NCI-H2227 (cell line): ENCODE data around the gene HEBP2.
A peak's percentile ranks its signal among the peaks of the same experiment; 100 is the strongest.
"Not testable (repeated sequence)": the region's sequence is repeated elsewhere in the genome, so short reads cannot be mapped to it uniquely, and the experiment has no call there.

Source experiments
- DNase-seq: peaks from one replicate; lab custom pipeline; 2025; ENCODE audit not compliant: unreplicated experiment; lab: John Stamatoyannopoulos, UW

Gene HEBP2, protein sequence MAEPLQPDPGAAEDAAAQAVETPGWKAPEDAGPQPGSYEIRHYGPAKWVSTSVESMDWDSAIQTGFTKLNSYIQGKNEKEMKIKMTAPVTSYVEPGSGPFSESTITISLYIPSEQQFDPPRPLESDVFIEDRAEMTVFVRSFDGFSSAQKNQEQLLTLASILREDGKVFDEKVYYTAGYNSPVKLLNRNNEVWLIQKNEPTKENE

DNA sequence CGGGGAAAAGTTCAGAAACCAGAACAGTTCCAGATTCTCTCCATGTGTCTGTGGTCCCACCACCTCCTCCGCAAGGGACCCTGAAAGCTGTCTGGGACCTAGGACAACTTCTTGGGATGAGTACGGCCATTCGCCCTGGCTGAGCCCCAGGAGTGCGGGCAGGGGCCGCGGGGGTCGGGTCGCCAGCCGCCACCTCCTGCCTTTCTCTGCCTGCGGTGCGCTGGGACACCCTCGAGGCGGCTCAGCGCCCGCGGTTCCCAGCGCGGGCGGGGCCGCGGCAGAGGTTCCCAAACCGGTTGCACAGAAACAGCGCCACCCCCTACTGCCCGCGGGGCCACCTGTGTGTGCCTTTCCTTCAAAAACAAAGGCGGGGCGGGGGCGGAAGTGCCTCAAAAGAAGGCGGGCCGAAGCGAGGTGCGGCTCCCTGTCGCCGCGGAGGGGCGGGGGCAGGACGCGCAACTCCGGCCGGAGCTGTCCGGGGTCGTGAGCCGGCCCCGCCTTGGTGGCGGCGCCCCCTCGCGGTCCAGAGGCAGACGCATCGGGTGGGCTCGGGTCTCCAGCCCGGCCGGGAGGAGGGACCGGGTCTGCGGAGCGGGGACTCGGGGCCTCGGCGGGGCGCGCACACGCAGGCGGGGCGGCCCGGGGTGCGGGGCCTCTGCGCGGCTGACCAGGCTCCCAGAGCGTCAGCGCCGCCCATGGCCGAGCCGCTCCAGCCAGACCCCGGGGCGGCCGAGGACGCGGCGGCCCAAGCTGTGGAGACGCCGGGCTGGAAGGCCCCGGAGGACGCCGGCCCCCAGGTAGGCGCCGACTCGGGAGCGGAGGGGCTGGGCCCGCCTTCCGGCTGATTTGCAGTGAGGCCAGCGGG lies at the start of gene HEBP2:
Gene HEBP2 (plus strand): TSS at position 423 of the 865 bp plus-strand sequence. CDS start 273 bp downstream, at position 696.
- peak; percentile 44 for DNase-seq

DNA sequence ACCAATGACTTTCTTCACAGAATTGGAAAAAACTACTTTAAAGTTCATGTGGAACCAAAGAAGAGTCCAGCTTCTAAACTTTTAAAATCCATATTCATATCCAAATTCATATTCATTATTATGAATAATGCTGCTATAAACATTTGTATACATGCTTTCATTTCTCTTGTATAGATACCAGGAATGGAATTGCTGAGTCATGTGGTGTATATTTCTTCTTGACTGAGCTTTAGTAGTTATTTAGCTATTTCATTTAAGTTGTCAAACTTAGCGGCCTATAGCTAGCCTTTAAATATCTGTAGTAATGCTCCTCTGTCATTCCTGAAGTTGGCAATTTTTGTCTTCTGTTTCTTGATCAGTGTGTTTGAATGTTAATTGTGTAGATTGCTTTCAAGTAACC lies 46.1 kb upstream of the HEBP2 start:
- no peak for DNase-seq

DNA sequence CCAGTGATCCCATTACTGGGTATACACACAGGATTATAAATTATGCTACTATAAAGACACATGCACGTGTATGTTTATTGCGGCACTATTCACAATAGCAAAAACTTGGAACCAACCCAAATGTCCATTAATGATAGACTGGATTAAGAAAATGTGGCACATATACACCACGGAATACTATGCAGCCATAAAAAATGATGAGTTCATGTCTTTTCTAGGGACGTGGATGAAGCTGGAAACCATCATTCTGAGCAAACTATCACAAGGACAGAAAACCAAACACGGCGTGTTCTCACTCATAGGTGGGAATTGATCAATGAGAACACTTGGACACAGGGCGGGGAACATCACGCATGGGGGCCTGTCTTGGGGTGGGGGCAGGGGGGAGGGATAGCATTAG lies 35.3 kb upstream of the HEBP2 start:
- DNase-seq, result not testable (repeated sequence)

DNA sequence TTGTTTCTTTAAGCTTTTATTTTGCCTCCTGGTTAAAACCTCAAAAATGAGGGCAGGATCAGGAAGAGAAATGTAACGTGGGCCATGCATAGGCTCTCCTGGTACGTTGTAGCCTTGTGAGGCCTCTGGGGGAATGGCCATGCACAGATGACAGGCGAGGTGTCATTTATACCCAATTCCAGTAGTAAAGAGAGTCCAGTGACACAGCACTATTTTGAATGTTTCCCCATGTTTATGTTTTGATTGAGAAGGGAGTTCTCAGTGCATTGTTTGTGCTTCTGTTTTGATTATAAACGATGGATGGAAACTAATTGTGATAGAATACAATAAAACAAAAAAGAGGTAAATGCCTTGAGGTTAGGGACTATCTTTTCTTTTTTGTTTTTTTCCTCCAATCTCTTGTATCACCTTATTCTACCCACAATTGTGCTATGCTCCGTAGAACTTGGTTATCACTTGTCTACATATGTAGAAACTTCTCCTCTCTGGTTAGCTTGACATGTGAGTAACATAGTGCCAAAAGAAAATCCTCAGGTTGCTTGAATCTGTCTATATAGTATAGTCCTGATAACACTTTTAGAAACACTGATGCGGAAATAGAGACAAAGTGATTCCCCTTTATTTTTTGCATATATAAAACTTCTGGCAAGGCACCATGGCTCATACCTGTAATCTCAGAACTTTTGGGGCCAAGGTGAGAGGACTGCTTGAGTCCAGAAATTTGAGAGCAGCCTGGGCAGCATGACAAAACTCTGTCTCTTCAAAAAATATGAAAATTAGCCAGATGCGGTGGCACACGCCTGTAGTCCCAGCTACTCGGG lies 33.2 kb upstream of the HEBP2 start:
- no peak for DNase-seq

DNA sequence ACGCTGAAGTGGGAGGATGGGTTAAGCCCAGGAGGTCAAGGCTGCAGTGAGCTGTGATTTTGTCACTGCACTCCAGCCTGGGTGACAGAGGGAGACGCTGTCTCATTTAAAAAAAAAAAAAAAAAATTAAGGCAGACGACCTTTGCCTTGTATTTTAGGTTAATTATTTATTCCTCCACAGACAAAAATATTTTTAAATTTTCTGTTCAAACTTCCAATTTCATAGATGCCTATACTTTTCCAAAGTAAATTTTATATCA lies 32.6 kb upstream of the HEBP2 start:
- DNase-seq, result no peak

DNA sequence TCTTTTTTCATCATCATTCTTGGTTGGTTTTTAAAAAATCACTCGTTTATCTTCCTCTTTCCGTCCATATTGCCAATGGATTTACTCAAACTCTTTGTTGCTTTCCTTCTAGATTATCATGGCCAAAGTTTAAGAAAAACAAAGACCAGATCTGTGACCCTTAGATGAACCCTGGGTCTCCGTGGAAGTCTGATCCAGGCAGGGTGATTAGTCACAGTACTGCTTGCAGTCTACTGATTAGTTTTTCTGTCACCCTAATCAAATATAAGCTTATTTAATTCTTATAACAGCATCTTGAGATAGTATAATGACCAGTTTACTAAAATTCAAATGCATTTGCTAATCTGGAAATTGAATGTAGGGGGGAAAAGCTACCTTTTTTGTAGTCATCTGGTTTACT lies 32.3 kb upstream of the HEBP2 start:
- DNase-seq, result no peak

DNA sequence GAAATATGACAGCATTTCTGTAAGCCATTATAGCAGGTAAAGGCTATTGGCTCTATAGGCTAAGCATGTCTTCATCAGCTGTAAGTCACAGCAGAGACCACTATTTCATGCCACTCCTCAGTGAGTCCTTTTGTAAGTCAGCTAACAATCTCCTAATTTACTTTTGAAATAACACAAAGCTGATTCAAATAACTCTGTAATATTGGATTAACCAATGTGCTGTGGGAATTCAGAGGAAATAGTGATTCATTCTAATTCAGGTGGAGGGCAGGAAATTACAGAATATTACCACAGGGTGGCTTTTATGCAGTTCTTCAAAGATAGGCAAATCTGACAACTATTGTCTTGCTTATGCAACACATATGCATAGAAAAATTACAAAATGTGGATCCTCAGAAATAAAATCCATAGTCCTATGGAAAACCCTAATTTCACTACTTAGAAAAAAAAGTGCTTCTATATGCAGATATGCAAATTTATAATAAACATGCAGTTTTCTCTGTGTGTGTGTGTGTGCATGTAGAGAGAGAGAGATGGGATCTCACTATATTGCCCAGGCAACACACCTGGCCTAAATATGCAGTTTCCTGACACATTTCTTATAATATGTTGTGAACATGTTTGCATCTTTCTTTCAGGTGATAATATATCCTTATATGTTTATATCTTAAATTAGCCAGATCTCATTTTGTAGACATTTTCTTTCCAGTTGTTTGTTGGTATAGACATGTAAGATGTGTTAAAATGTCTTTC lies 31.1 kb upstream of the HEBP2 start:
- no peak for DNase-seq

DNA sequence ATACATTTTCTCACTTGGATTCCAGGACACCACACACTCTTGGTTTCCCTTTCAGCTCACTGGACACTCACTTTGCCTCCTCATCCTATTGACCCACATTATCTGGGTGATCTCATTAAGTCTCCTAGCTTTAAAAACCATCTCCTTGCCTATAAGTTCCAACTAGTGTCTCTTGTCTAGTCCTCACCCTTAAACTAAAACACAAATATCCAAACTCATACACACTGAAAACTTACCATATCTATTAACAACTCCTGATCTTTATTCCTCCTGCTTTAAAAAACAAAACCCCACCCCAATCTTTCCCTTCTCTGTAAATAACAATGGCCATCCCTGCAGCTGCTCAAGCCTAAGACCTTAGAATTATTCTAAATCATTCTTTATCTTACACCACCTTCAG lies 29.8 kb upstream of the HEBP2 start:
- DNase-seq, result no peak

DNA sequence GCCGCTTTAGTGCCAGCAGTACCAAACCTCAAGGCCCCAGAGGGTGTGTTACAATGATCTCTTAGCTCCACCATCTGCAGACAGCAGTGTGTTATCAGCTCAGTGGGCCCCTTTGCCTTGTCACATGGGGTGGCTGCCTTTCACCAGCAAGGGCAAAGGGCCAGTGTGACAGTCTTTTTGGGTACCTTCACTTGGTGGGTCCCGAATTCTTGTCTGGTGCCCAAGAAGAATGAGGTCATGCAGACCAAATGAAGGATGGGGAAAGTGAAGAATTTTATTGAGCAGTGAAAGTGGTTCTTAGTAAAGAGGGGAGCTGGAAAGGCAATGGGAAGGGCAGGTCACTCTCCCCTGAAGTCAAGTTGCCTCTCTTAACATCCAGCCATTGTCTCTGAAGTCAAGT lies 29.2 kb upstream of the HEBP2 start:
- no peak for DNase-seq

DNA sequence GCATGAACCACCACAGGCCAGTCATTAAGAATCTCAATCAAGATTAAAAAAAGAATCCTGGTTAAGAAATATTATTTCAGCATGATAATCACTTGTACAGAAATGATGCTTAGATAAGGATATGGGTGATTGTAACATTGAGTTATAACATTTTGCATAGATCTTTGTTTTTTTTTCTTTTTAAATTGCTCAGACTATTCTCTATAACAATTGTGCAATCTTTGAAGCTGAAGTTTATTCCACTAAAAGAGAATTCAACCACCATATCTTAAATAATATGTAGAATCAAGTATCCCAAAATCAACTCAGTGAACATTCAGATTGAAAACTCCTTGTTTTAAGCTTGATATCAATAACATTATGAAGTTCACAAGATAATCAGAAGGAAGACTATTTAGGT lies 27.0 kb upstream of the HEBP2 start:
- DNase-seq, result no peak

DNA sequence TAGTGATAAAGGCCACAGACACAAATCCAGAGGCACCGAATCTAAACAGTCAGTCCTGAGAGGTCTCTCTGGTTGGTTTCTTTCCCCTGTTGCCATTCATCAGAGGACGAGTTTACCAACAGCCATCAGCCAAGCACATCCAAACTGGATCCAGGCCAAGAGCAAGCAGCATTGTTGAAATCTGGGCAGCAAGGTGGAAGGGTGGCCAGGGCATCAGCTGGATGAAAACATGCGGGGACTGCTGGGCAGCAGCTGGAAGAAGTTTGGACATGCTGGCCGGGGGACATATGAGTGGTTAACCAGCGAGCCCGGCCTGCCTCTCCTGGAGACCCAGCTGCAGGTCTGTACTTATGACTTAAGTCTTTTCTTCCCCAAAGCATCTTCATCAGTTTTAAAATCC lies 26.2 kb upstream of the HEBP2 start, which contains the start of gene SMIM28:
Gene SMIM28 (plus strand): TSS at position 62 of the 400 bp plus-strand sequence. CDS start 168 bp downstream, at position 230.
- no peak for DNase-seq

DNA sequence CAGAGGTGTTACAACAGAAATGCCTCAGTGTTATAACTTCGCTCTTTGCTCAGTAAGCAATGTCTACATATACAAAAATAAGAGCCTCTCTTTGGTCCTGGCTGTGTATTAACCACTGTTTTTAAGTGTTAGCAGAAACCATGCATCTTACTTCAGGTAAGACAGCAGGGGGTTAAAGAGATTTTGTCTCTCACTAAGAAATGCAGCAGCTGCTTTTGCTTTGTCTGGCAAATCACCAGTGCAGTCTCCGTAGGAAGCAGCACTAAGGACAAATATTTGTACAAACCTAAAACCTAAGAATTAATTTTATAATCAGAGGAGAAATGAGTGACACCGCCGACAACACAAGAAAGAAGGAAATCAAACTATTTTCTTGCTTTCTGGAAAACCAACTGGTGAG lies 25.6 kb upstream of the HEBP2 start:
- no peak for DNase-seq

DNA sequence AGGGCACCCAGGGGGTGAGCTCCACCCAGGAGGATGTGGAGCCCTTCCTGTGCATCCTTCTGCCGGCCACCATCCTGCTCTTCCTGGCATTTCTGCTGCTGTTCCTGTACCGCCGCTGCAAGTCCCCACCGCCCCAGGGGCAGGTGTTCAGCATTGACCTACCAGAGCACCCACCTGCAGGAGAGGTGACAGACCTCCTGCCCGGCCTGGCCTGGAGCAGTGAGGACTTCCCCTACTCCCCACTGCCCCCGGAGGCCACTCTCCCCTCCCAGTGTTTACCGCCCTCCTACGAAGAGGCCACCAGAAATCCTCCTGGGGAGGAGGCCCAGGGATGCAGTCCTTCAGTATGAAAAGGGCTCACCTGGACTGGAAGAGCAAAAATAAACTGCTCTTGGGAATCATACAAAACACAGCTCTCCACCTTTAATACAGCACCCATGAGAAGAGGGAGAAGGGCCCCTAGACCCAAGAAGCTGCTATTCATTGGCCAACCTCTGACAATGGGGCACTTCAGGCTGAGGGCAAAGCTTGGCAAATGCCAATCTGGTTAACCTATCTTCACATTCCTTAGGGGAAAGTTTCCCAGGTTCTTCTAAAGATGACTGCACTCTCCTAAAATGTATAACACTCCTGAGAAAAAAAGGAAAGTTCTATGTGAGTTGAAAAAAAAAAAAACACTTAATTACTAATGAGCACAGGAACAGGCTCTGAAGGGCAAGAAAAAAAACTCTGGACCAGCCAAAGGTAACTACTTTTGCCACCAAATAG lies 21.3 kb upstream of the HEBP2 start:
- DNase-seq, result no peak

DNA sequence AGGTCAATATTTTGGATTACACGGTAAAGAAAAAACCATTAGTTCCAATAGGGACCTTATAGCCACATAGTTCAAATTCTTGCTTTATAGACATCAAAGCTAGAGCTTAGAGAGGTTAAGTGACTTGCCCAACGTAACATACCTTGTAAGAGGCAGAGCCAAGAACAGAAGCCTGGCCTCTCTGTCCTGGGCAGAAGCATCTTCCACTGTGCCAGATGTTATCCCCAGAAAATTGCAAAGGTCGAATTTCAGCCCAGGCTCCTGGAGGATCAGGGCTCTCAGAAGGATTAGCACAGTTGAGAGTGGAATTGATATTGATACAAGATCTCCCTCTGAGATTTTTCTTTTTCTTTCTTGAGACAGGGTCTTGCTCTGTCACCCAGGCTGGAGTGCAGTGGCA lies 20.2 kb upstream of the HEBP2 start:
- no peak for DNase-seq

DNA sequence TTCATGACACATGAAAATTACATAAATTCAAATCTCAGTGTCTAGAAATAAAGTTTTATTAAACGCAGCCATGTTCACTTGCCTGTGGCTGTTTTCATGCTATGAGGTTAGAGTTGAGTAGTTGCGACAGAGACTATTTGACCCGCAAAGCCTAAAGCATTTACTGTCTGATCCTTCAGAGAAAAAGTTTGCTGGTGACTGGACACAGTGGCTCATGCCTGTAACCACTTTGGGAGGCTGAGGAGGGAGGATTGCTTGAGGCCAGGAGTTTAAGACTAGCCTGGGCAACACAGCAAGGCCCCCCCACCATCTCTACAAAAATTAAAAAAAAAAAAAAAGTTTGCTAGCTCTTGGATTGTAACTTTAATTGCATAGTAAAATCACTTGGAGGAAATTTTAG lies 17.1 kb upstream of the HEBP2 start:
- DNase-seq, result no peak

DNA sequence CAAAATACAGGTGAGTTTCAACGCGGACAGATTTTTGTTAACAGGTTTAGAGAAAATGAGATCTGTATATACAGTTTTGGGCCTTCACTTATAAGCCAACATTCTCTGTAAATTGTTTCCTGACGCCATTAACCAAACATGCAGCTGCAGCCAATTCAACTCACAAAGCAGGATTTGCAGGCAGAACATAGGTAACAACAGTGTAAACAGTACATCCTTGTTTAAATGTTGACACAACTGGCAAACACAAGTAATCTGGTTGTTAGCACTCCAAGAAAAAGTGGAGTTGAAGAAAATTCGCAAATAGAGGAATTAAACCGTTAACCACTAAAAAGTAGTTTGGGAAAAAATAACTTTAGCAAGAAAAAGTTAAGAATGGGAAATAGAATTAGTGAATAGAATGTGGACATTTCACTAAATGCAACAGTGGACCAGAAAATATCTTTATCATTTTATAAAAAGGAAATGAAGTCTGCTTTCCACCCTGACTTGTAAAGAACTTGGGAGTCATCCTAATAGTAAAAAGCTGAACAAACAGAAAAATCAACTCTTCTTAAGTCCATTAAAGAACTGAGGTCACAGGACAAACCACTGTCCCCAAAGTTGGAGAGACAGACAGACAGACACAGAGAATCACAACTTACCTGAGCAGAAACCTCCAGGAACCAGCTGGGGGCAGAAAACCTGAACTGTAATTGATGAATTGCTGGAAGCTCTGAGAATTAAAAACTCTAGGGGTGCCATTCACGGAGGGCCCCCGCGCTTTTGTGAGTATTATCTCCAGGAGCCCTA lies 16.2 kb upstream of the HEBP2 start:
- no peak for DNase-seq

DNA sequence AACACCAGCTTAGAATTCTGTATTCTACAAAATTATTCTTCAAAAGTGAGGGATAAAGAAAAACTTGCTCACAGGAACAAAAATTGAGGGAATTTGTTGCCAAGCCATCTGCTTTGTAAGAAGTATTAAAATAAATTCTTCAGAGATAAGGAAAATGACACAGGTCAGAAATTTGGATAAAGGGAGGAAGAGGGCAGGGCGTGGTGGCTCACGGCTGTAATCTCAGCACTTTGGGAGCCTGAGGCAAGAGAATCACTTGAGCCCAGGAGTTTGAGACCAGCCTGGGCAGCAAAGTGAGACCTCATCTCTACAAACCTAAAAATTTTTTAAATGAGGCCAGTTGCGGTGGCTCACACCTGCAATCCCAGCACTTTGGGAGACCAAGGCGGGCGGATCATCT lies 14.5 kb upstream of the HEBP2 start:
- no peak for DNase-seq

DNA sequence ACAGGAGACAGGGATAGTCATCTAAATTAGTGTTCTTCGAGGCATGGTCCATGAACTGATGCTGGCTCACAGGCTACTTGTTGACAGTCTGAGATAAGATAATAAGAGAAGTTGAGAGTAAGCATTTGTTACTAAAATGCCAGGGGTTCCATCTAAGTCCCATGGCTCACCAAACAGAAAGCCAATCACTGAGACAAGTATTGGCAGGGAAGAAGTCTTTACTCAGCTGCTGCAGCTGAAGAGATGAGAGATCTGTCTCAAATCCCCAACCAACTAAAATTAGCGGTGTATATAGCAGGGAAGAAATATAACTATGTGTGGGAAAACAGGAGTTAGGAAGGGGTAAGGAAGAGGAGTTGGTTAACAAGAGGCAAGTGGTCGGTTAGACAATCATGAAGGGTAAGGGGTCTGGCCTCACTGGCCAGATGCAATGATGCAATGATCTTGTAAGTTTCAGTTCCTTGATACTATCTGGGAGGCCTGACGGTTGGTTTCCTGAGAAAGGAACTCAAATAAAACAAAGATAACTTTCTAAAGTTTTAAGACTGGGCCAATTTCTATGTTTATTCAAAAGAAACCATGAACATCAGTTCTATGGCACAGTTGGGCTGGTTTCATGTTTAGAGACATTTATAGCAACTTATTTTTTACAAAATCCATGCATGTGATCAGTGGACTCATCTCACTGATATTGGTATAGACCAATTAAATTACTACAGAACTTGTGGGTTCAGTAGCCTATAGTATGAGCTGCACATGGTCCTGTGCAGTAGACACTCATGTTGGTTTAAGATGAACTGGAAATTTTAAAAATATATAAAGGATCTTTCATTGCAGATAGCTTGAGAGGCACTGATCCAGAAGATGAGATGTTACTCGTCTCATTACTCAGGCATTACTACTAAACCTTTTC lies 9.9 kb upstream of the HEBP2 start:
- no peak for DNase-seq

DNA sequence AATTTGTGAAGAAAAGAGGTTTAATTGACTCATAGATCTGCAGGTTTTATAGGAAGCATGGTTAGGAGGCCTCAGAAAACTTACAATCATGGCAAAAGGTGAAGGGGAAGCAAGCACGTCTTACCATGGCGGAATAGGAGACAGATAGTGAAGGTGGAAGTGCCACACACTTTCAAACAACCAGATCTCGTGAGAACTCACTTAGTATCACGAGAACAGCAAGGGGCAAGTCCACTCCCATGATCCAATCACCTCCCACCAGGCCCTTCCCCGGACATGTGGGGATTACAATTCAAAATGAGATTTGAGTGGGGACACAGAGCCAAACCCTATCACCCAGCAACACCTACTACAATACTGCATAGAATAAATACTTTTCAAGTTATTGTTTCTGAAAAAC lies 7.3 kb upstream of the HEBP2 start:
- no peak for DNase-seq
